GM18498 (cell line): ENCODE results near the gene ADGRG2.

Source experiments
- ATAC-seq: cut with Tn5 transposase; IDR thresholded peaks from one replicate; pipeline ENCODE4 v1.9.1; 2021; ENCODE audit warnings: mild to moderate bottlenecking, moderate library complexity; ENCODE audit not compliant: unreplicated experiment

ADGRG2 gene

DNA sequence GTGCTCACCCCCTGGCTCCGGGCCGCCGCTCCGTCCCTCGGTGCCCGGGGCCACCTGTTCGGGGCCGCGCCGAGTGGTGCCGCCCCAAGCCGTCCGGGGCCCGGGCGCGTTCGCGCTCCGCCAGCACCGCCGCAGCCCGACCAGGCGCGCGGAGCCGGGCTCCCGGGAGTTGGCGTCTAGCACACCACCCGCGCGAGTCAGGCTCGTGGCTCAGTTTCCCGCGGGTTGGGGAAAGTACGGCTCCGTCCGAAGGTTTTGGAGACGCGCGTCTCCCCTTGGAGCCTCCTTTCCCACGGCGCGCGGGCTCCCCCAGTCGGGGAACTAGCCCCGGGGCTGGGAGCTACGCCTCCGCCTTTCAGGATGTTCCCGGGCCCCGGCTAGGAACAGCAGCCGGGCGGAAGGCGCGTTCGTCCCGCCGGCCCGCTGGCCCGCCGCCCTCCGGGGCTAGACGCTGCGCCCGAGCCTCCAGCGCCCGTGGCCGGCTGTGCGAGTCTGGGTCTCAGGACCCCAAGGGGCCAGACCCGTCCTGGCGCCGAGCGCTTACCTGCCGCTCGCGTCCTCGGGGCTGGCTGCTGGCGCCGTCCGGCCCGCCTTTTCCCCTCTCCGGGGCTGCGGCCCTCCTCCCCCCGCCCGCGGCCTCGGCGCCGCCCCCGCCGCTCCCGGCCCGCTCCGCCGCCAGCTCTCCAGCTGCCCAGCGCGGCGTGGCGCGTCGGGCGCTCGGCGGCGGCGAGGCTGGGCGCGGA, at the start of gene ADGRG2:
Gene ADGRG2, minus strand, starts transcription at position 571 of the 743 bp plus-strand sequence. CDS start 53,634 bp downstream, outside the sequence.
- ATAC-seq: no peak

DNA sequence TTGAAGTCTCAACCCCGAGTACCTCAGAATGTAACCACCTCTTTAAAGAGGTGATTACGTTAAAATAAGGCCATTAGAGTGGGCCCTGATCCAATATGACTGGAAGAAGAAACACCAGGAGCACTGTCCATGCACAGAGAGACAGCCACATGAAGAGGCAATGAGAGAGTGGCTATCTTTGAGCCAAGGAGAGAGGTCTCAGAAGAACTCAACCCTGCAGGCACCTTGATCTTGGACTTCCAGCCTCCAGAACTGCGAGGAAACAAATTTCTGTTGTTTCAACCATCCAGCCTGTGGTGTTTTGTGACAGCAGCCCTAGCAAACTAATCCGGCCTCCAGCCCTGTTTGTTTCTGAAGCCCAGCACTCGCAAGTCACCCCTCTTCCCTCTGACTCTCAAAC, 46.3 kb upstream of the ADGRG2 start:
- ATAC-seq: no peak

GRCh38 chrX:19162851-19163250, 40.6 kb upstream of the ADGRG2 start:
- no peak for ATAC-seq

DNA sequence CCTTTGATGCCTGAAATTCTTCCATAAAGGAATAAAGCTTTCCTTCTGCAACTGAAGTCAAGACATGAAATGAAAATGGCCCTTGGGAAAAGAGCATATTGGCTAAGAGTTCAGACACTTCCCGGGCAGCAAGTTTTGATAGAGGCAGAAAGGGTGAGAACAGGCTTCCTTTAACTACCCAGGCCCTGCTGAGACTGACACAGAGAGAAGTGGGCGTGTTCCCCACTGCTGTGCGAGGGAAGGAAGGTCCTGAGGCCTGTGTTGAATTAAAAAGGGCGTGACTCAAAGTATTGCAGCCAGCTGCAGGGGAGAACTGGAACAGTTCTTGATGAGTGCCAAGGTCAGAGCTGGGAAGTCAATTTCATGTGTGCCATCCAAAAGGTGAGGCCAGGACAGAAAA, 33.9 kb upstream of the ADGRG2 start:
- ATAC-seq: no peak

DNA sequence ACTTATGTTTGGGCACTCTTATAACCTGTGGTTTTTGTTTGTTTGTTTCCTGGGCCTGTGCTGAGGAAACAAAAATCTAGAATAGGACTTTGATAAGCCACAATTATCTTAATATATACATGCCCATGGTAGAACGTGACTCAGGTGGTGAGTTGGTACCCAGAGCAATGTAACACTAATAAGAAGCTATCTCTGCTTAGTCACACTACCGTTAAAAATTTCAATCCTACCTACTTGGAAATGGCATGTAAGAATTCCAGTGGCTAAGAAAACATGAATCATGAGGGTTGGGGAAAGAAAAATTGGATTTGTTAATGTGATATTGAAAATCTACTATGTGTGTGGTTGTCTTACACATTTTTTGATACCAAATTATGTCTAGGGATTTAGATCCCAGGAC, 30.5 kb upstream of the ADGRG2 start:
- no peak for ATAC-seq

- ATAC-seq: no peak
Observed at GRCh38 chrX:19137067-19137466, 14.8 kb upstream of the ADGRG2 start.

DNA sequence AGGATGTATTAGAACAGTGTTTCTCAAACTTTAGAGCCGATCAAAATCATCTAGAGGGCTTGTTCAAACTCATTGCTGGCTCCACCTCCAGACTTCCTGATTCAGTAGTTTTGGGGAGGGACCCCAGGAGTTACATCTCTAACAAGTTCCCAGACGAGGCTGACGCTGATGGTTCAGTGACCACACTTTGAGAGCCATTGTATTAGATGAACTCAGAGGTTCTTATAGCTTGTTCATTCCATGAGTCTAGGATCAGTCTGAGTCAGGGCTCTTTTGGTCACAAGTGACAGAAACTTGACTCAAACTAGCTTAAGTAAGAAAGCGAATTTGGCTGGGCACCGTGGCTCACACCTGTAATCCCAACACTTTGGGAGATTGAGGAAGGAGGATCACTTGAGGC, 11.5 kb upstream of the ADGRG2 start:
- no peak for ATAC-seq

- ATAC-seq: no peak
Observed at GRCh38 chrX:19133231-19133630, 11.0 kb upstream of the ADGRG2 start.

DNA sequence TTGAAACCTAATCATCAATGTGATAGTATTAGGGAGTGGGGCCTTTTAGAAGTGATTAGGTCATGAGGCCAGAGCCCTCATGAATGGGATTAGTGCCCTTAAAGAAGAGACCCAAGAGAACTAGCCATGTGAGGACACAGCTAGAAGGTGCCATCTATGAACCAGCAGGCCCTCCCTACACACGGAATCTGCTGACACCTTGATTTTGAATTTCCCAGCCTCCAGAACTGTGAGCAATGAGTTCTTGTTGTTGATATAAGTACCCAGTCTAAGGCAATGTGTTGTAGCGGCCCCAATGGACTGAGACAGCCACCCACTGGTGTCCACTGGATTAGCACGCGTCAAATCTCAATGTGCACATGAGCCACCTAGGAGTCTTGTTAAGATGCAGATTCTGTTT, 8.4 kb upstream of the ADGRG2 start:
- no peak for ATAC-seq

GRCh38 chrX:19129694-19130093, 7.4 kb upstream of the ADGRG2 start:
- ATAC-seq: no peak

DNA sequence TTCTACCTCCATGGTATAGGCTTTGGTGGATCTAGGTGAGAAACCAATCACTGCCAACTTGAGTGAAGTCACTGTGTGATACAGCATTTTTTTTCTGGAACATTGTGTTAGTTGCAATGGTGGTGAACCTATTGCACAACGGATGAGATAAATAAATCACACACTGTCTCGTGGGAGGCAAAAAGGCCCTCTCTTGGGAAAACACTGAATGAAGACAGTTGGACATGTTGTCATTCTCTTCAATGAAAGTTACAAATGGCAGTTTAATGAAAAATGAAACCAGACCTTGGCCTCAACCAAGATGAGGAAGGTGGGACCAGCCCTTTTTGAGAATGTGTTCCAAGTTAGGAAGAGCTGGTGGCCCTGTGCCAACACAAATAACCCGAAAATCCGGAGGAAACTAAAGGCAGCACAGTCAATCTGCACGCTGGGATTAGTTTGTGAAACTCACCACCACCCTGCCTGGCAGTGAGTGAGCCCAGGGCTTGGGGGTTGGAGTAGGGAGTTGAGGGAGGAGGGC, 5.4 kb upstream of the ADGRG2 start:
- no peak for ATAC-seq

GRCh38 chrX:19122641-19123009, 357 bp upstream of the ADGRG2 start:
- ATAC-seq: no peak

- no peak for ATAC-seq
Observed at GRCh38 chrX:19121466-19121865, 802 bp downstream of the ADGRG2 start.

- no peak for ATAC-seq
Observed at GRCh38 chrX:19110642-19111041, 11.6 kb downstream of the ADGRG2 start.

DNA sequence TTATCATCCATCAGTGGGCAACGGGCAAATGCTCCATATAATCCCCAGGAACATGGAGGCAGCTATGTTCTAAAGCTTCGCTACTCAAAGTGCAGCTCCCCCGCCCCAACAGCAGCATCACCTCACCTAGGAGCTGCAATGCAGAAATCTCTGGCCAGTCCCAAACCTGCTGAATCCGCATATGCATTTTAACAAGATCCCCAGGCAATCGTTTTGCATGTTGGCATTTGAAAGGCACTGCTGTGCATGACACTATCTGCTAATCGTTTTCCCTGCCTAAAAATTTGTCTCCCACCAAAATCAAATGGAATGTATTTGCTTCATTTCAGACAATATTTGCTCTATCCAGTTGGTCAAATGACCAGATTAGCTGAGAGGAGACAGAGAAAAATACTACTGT, 15.2 kb downstream of the ADGRG2 start:
- ATAC-seq: no peak

GRCh38 chrX:19100586-19100985, 21.7 kb downstream of the ADGRG2 start:
- no peak for ATAC-seq

DNA sequence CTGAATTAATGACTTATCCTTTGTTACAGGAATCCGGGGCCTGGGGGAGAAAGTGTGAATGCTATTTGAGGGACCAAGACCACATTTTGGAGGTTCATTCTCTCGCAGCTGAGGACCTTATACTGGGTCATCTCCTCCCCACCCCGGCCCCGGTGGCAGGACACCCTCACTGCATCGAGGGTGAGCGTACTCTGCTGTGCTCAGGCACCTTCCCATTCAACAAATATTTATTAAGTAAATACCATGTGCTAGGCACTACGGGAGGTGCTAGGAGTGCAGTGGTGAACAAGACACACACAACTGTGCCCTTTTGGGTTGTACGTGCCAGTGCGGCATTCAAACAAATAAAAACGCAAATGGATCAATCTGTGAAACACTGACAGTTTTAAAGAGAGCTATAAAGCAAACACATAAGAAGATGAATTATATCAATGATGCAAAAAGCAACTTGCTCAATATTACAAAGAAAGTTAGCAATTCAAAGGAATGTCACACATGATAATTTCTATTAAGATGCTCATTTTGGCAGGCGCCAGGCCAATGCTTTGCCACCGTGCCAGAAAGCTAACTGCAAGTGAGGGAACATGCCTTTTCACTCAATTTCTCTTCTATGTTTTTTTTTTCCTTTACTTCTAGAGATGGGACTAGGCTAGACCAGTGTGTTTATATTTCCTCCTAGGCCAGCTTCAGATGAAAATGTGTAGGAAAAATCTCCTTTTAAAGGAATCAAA, 24.6 kb downstream of the ADGRG2 start:
- ATAC-seq: no peak

- ATAC-seq: no peak
Observed at GRCh38 chrX:19096586-19096985, 25.7 kb downstream of the ADGRG2 start.

DNA sequence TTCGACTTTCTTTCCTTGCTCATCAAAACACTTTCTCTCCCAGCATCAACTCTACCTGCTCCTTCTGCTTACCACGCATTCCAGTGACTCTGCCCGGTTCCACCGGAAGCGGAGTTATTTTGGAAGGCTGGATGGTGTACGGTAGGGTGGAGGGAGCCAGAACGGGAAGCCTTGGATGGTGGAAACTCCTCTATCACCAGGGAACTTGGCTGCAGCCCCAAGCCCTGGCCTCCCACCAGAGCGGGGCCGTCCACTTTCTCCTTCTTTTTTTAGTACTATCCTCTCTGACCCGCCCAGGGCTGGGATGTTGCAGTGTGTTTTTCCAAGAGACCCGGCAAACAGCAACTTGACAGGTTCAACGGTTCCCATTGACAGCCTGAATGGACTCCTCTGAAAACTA, 27.6 kb downstream of the ADGRG2 start:
- no peak for ATAC-seq

DNA sequence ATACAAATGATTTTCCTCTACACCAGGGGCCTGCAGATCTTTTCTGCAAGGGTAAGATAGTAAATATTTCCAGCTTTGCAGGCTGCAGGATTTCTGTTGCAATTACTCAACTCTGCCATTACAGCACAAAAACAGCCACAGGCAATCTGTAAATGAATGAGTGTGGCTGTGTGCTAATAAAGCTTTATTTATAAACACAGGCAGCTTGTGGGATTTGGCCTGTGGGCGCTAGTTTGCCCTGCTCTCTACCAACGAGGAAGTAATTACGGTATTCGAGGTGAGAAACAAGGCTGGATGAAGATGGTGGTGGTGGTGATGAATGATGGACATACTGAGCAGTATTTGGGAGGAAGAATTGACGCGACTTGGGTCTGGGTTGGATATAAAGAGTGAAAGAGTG, 30.7 kb downstream of the ADGRG2 start:
- ATAC-seq: no peak

- ATAC-seq: no peak
Observed at GRCh38 chrX:19089555-19090040, 32.7 kb downstream of the ADGRG2 start.

- no peak for ATAC-seq
Observed at GRCh38 chrX:19086102-19086772, 36.0 kb downstream of the ADGRG2 start.
